ENCODE data around the gene IRF9. TPM values are rescaled to one million over a fixed set of nuclear protein-coding genes. Genes with fewer than 3 reads are reported as not detected.

The IRF9 gene
- total and polyA plus RNA-seq, 2 of the 13 experiments (the other 11 are each of a cell fraction or from before 2014, with no cell fraction given), result 14.9 to 49.7 TPM

GRCh38 chr14:24197056-24197450, 36.0 kb downstream of the IRF9 start:
- WGBS (ENCODE audit: low lambda C conversion rate), result 92% methylated on average over 2 of the region's 2 CpGs
- Histone ChIP-seq H3K79me2 (ENCODE audit: insufficient read depth, low read length) (peaks cover 42% of the 10 kb centered on the region), H3K4me2 (ENCODE audit: low read depth, low read length) (peak overlapping the region; percentile 99), H3K4me1 (ENCODE audit: insufficient read depth, low read length) (peaks cover 61% of the 10 kb centered on the region), H3K36me3 (replicated peaks in 1 of 2; ENCODE audit: control insufficient read depth in 1 of 2, insufficient read depth in 2 of 2, low read length in 2 of 2) (peaks cover 14 to 17% of the 10 kb centered on the region in 2 experiments; a peak in 4 of 5 replicates), H3K27me3 (ENCODE audit: control insufficient read depth in 1 of 2, insufficient read depth in 2 of 2, low read length in 2 of 2) (no peaks in the 10 kb centered on the region; a peak in 1 of 5 replicates), H3K9me3 (ENCODE audit: low read length) (no peaks in the 10 kb centered on the region), H3K27ac (ENCODE audit: extremely low read length, insufficient read depth, low read length) (peak overlapping the region; percentile 84), H3K9ac (ENCODE audit: insufficient read depth, low read depth, low read length) (peak overlapping the region; percentile 97), H3K4me3 (replicated peaks in 1 of 3; ENCODE audit: insufficient read depth in 1 of 3, low read depth in 2 of 3, low read length in 3 of 3) (peak overlapping the region in 2 of 3 experiments; percentile 23 to 91; a peak in 3 of 6 replicates), H4K20me1 (ENCODE audit: insufficient read depth, low read length) (no peaks in the 10 kb centered on the region), H2AFZ (ENCODE audit: low read length) (no peak overlapping the region)
- BruUV-seq (replicated peaks), result no TSS peak
- in situ Hi-C loops (cut with HindIII; ENCODE audit: extremely low pct_ligation_motif_present, low pct_unique_long_range_greater_than_20kb) (no loop called here), intact Hi-C loops (cut with micrococcal nuclease; ENCODE audit: unreplicated experiment) (no loop called here)
- CTCF ChIA-PET (ENCODE audit: low intra/inter-chr PET ratio, low total read pairs), result no interaction called here
- ATAC-seq, result no peak
- TF ChIP-seq ZNF160 (CRISPR knock-in tag; IDR thresholded peaks at IDR 0.05), result no peak
- TF ChIP-seq ZNF501 (CRISPR knock-in tag; IDR thresholded peaks at IDR 0.05), result 0 out of 2 replicates have a peak, but pooled peaks have one; percentile 8
- no peak for TF ChIP-seq PAX8 (CRISPR knock-in tag; IDR thresholded peaks at IDR 0.05; ENCODE audit: borderline replicate concordance)
- peak; percentile 6; the same call in 1 of the 2 replicates for TF ChIP-seq ZBTB7B (CRISPR knock-in tag; IDR thresholded peaks at IDR 0.05)
- TF ChIP-seq ZNF614 (CRISPR knock-in tag; IDR thresholded peaks at IDR 0.05; ENCODE audit: borderline replicate concordance), result no peak
- peak; percentile 31 for TF ChIP-seq IKZF4 (CRISPR knock-in tag; IDR thresholded peaks at IDR 0.05; ENCODE audit: borderline replicate concordance, low read depth, not compliant biosample characterization)
- TF ChIP-seq ZNF616 (CRISPR knock-in tag; IDR thresholded peaks at IDR 0.05; ENCODE audit: low read depth), result no peak
- 0 out of 2 replicates have a peak, but pooled peaks have one; percentile 31 for TF ChIP-seq TCF7 (IDR thresholded peaks at IDR 0.05; ENCODE audit: low read depth)
- TF ChIP-seq FOXP4 (CRISPR knock-in tag; IDR thresholded peaks at IDR 0.05), result no peak
- TF ChIP-seq RBFOX2 (IDR thresholded peaks at IDR 0.05; ENCODE audit: low read depth, low read length), result 0 out of 2 replicates have a peak, but pooled peaks have one; percentile 24
- 0 out of 2 replicates have a peak, but pooled peaks have one; percentile 22 for TF ChIP-seq SOX13 (IDR thresholded peaks at IDR 0.05)
- TF ChIP-seq SOX13 (CRISPR knock-in tag; conservative IDR thresholded peaks at IDR 0.05 in 1 of 2, IDR thresholded peaks at IDR 0.05 in 1 of 2), result no peak
- no peak for TF ChIP-seq DRAP1 (CRISPR knock-in tag; IDR thresholded peaks at IDR 0.05)
- POLR2A ChIA-PET, result interaction anchor here (0.9 to 4.3 kb wide), 12 partner anchors 10 to 102 kb away, joined by 4 to 230 read pairs (median 32); partner anchors contain the start of genes CHMP4A, DCAF11, DHRS1 and EMC9
- DNase-seq (ENCODE audit: low spot score), result no peak
- FAIRE-seq, result no peak

Measured in HepG2 (cell line).